Upper lobe of right lung (tissue), 1 donor: ENCODE measurements around the gene ZBTB46. TPM values are rescaled to one million over a fixed set of nuclear protein-coding genes. Genes with fewer than 3 reads are reported as not detected.

Source experiments
- ATAC-seq: fragments of 200-7000 bp; cut with Tn5 transposase; one replicate; pipeline ENCODE4 v1.9.1; 2020; ENCODE audit warnings: mild to moderate bottlenecking, moderate library complexity
- DNase-seq: peaks from one replicate; pipeline ENCODE4 v3.0.0-alpha.2; 2020
- H3K27ac ChIP-seq: fragments of 200-600 bp; one replicate; pipeline ENCODE4 v1.8.0; 2022
- H3K27me3 ChIP-seq: fragments of 200-600 bp; one replicate; pipeline ENCODE4 v1.8.0; 2022; ENCODE audit warnings: mild to moderate bottlenecking
- H3K36me3 ChIP-seq: fragments of 200-600 bp; one replicate; pipeline ENCODE4 v1.8.0; 2022
- H3K4me1 ChIP-seq: fragments of 200-600 bp; one replicate; pipeline ENCODE4 v1.8.0; 2022
- H3K4me3 ChIP-seq: fragments of 200-600 bp; one replicate; pipeline ENCODE4 v1.8.0; 2022; ENCODE audit warnings: mild to moderate bottlenecking
- H3K9me3 ChIP-seq: fragments of 200-600 bp; one replicate; pipeline ENCODE4 v1.8.0; 2022
- intact Hi-C: fragments of 100-400 bp; cut with DNase I; formaldehyde crosslinking; loops from one replicate; pipeline ENCODE4 v1.11.0; 2022
- total RNA-seq: library from RNA; stranded (reverse); fragmentation: NEBNext Ultra II Directional; extraction: Animal tissue kit (Norgen Biotek cat#: 25700); gene quantifications from one replicate; pipeline ENCODE4 v1.2.1, GENCODE V29; 2021
- TF ChIP-seq, protein P1 (sequence below): fragments of 200-600 bp; IDR thresholded peaks from one replicate; pipeline ENCODE4 v1.8.0; 2022; ENCODE audit warnings: antibody characterized with exemption
- donor health status: DM: no; HTN: yes; CAD: no; lungs with severe emphysema.

The ZBTB46 gene
- total RNA-seq, 1 donor from 2014 or later, result 19.7 TPM

DNA sequence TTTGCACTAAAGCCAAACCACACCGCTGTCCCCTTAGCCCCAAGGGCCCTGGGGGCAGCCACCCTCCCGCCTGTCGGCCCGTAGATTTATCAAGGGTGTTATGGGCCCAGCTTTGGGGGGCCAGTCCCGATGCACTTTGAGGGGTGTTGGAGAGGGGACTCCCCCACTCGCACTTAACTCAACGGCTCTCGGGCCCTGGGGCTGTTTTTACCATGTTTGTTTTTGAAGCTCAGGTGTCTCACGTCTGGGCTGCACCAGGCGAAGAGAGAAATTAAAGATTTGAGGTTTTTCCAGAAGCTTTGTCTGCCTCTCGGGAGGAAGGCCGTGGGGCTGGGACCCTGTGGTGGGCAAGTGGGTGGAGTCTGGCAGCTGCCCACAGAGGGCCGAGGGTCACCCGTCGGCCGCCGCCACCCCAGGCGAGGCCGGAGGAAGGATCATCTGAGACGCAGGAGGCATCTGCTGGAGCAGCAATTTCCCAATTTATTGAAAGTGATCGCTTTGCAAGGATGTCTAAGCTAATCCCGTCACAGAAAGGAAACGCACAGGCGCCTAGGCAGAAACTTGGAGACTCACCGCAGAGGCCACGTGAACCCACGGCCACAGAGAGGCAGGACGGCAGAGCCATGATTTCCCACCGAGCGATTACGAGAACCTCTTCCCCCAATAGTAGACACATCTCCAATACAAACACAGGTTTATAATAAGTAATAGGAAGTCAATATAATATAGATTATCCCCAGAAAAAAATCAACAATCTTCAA, 87.7 kb downstream of the ZBTB46 start:
- TF ChIP-seq, protein P1, sequence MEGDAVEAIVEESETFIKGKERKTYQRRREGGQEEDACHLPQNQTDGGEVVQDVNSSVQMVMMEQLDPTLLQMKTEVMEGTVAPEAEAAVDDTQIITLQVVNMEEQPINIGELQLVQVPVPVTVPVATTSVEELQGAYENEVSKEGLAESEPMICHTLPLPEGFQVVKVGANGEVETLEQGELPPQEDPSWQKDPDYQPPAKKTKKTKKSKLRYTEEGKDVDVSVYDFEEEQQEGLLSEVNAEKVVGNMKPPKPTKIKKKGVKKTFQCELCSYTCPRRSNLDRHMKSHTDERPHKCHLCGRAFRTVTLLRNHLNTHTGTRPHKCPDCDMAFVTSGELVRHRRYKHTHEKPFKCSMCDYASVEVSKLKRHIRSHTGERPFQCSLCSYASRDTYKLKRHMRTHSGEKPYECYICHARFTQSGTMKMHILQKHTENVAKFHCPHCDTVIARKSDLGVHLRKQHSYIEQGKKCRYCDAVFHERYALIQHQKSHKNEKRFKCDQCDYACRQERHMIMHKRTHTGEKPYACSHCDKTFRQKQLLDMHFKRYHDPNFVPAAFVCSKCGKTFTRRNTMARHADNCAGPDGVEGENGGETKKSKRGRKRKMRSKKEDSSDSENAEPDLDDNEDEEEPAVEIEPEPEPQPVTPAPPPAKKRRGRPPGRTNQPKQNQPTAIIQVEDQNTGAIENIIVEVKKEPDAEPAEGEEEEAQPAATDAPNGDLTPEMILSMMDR, result no peak
- Histone ChIP-seq H3K4me3 (no peak overlapping the region), H3K27me3 (no peaks in the 10 kb centered on the region), H3K36me3 (peaks cover 26% of the 10 kb centered on the region), H3K9me3 (no peaks in the 10 kb centered on the region), H3K27ac (no peak overlapping the region), H3K4me1 (peaks cover 20% of the 10 kb centered on the region)
- DNase-seq (peak; percentile 57), ATAC-seq (no peak)
- intact Hi-C loops, result no loop called here

DNA sequence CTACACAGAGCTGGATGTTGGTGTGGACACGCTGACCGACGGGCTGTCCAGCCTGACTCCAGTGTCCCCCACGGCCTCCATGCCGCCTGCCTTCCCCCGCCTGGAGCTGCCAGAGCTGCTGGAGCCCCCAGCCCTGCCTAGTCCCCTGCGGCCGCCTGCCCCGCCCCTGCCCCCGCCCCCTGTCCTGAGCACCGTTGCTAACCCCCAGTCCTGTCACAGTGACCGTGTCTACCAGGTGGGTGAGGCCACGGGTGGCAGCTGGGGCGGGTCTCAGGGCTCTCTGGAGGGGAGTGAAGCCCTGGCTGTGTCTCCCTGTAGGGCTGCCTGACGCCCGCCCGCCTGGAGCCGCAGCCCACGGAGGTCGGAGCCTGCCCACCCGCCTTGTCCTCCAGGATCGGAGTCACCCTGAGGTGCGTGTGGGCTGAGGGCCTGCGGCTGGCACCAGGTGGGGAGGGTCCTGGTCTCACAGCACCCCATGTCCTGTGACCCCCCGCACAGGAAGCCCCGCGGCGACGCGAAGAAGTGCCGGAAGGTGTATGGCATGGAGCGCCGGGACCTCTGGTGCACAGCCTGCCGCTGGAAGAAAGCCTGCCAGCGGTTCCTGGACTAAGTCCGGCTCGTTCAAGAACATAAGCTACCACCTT, 88.6 kb downstream of the ZBTB46 start:
- H3K4me3 ChIP-seq, result no peak overlapping the region
- DNase-seq, result peak; percentile 68
- TF ChIP-seq, protein P1, result no peak
- ATAC-seq, result no peak
- H3K27me3 ChIP-seq, result no peaks in the 10 kb centered on the region
- peaks cover 26% of the 10 kb centered on the region for H3K36me3 ChIP-seq
- intact Hi-C loops, result no loop called here
- peaks cover 27% of the 10 kb centered on the region for H3K4me1 ChIP-seq
- no peaks in the 10 kb centered on the region for H3K9me3 ChIP-seq
- H3K27ac ChIP-seq, result no peak overlapping the region

- peaks cover 26% of the 10 kb centered on the region for H3K36me3 ChIP-seq
- H3K9me3 ChIP-seq, result no peaks in the 10 kb centered on the region
- H3K27me3 ChIP-seq, result no peaks in the 10 kb centered on the region
- H3K4me3 ChIP-seq, result peak overlapping the region; percentile 63
- TF ChIP-seq, protein P1, result no peak
- ATAC-seq (no peak), DNase-seq (peak; percentile 66)
- peak overlapping the region; percentile 86 for H3K27ac ChIP-seq
- intact Hi-C loops, result no loop called here
- peaks cover 30% of the 10 kb centered on the region for H3K4me1 ChIP-seq
These were observed 89.2 kb downstream of the ZBTB46 start for GRCh38 chr20:63741676-63742380.

DNA sequence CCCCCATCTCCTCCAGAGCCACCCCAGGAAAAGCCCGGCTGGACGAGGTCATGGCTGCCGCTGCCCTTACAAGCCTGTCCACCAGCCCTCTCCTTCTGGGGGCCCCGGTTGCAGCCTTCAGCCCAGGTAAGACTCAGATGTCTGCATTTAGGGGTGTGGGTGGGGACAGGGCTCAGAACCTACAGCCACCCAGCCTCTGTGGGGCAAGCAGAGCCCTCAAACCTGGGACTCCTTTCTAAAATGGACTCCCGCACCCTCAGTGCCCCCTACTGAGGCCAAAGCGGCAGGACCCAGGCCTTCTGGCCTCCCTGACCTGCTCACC, 89.7 kb downstream of the ZBTB46 start:
- no peaks in the 10 kb centered on the region for H3K27me3 ChIP-seq
- intact Hi-C loops, result no loop called here
- no peaks in the 10 kb centered on the region for H3K9me3 ChIP-seq
- peaks cover 26% of the 10 kb centered on the region for H3K36me3 ChIP-seq
- H3K27ac ChIP-seq, result peak overlapping the region; percentile 86
- ATAC-seq (no peak), DNase-seq (no peak)
- H3K4me1 ChIP-seq, result peaks cover 30% of the 10 kb centered on the region
- TF ChIP-seq, protein P1, result no peak
- peak overlapping the region; percentile 63 for H3K4me3 ChIP-seq

DNA sequence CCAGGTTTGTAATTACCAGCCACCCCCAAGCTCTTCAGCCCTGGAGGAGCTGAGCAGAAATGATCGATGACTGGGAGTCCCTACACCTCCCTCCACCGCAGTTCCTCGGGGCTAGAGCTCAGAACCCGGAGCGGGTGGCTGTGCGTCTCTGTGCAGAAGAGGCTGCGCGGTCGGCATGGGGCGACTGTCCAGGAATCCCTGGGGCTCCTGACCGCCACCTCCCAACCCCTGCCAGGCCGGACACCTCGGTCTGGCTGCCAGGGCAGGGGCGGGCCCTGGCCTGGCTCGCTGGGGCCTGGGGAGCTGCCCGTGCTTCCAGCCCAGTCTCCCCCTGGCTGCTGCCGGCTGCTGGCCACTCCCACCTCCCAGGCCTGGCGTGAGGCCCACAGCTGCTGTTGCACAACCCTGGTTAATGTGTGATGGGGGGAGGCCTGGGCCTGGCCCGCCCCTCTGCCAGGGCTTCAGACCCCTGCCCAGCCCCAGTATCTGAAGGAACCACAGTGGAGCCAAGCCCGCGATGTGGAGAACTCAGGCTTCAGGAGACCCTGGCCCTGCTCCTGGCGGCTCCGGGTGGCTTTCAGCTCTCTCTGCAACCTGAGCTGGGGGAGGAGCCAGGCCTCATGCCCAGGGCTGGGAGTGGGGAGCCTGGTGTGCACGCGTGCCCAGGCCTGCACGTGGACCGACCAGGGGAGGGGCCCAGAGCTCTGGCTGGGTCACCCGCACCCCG, 90.3 kb downstream of the ZBTB46 start:
- Histone ChIP-seq H3K36me3 (peaks cover 30% of the 10 kb centered on the region), H3K4me3 (peak overlapping the region; percentile 63), H3K27ac (peak overlapping the region; percentile 86), H3K4me1 (peaks cover 30% of the 10 kb centered on the region), H3K9me3 (no peaks in the 10 kb centered on the region), H3K27me3 (no peaks in the 10 kb centered on the region)
- intact Hi-C loops, result no loop called here
- DNase-seq, result peak; percentile 95
- TF ChIP-seq, protein P1, result no peak
- ATAC-seq, result peak; percentile 75
